Heart left ventricle (tissue), 16 donors: ENCODE data around the gene ANKS3. TPM values are rescaled to one million over a fixed set of nuclear protein-coding genes. Genes with fewer than 3 reads are reported as not detected.

Source experiments
- ATAC-seq, 4 donors: fragments of 200-7000 bp; cut with Tn5 transposase; one replicate each; pipeline ENCODE4 v1.9.1; 2020 to 2022; ENCODE audit warnings: moderate library complexity in 4 of 4, mild to moderate bottlenecking in 3 of 4, moderate number of reproducible peaks in 1 of 4
- DNase-seq, 5 donors: peaks; one replicate each; pipeline ENCODE4 v3.0.0-alpha.2; 2020
- H3K27ac ChIP-seq, 12 donors: fragments of 200-600 bp; sonication (generic) in 4 of 12; one replicate each; pipeline versions ENCODE4 v1.5.0 to v1.8.0; 2016 to 2022; ENCODE audit warnings: mild to moderate bottlenecking in 2 of 12
- H3K27me3 ChIP-seq, 9 donors: fragments of 200-600 bp; sonication (generic) in 2 of 9; one replicate each; pipeline versions ENCODE4 v1.5.1 to v1.8.0; 2016 to 2022; ENCODE audit warnings: mild to moderate bottlenecking in 3 of 9
- H3K36me3 ChIP-seq, 9 donors: fragments of 200-600 bp; sonication (generic) in 2 of 9; one replicate each; pipeline versions ENCODE4 v1.5.0 to v1.8.0; 2018 to 2022; ENCODE audit warnings: mild to moderate bottlenecking in 2 of 9
- H3K4me1 ChIP-seq, 12 donors: fragments of 200-600 bp; sonication (generic) in 4 of 12; one replicate each; pipeline versions ENCODE4 v1.5.0 to v1.8.0; 2016 to 2022; ENCODE audit warnings: mild to moderate bottlenecking in 3 of 12
- H3K4me3 ChIP-seq, 12 donors: fragments of 200-600 bp; sonication (generic) in 4 of 12; one replicate each; pipeline versions ENCODE4 v1.5.0 to v1.8.0; 2017 to 2022; ENCODE audit warnings: mild to moderate bottlenecking in 9 of 12, moderate library complexity in 4 of 12
- H3K9me3 ChIP-seq, 12 donors: fragments of 200-600 bp; sonication (generic) in 4 of 12; one replicate each; pipeline versions ENCODE4 v1.5.0 to v1.8.0; 2016 to 2022; ENCODE audit warnings: mild to moderate bottlenecking in 1 of 12
- CTCF ChIP-seq, 12 donors: fragments of 200-600 bp; sonication (generic) in 4 of 12; IDR thresholded peaks; one replicate each; pipeline versions ENCODE4 v1.5.0 to v1.8.0; 2018 to 2022; ENCODE audit warnings: antibody characterized with exemption in 12 of 12, mild to moderate bottlenecking in 5 of 12
- POLR2A ChIP-seq, 2 donors: fragments of 450-650 bp; IDR thresholded peaks; one replicate each; pipeline ENCODE4 v1.6.1; 2017; ENCODE audit warnings: antibody characterized with exemption in 2 of 2, mild to moderate bottlenecking in 2 of 2, moderate library complexity in 2 of 2
- WGBS, 4 donors: extraction: QIAGEN DNeasy Blood & Tissue Kit in 2 of 4; methylation state at CpG; one replicate each; pipeline versions ENCODE4 v1.1.5 to v1.1.7; 2013 to 2018; 5-methylcytosine and 5-hydroxymethylcytosine counted together
- intact Hi-C, 10 donors: fragments of 100-400 bp; cut with DNase I; formaldehyde crosslinking; loops; one replicate each; pipeline versions ENCODE4 v1.11.1 to v1.14.2; 2022
- polyA plus RNA-seq, 2 donors: library from polyadenylated mRNA; stranded (reverse); fragments of 200-250 nt; gene quantifications; one replicate each; pipeline ENCODE4 v1.2.3, GENCODE V29; 2013
- total RNA-seq, 9 donors: library from RNA; depleted of rRNA in 2 of 9; stranded (reverse); fragments of >200 nt in 2 of 9; fragmentation: NEBNext Ultra II Directional in 3 of 9; extraction: Animal tissue kit (Norgen Biotek cat#: 25700) in 3 of 9; gene quantifications; one replicate each; pipeline versions ENCODE4 v1.1.0 to v1.2.4, GENCODE V29; 2016 to 2023
- donor health status: ischemic (EF 13 %, LVEDD 7.1; RV severe dilation, severe dysfunction).
- donor health status: healthy with polysubstance abuse.
- donor health status: DM: no; HTN: yes; CAD: no.
- donor health status: DM: no; HTN: no; CAD: no.
- donor health status: ischemic (EF 25% LVEDD 6.9; RV normal size, moderate dysfunction).
- donor health status: ischemic (EF 25% LVEDD 5.7; RV mildly dilated, moderate dysfunction).
- donor health status: healthy.
- donor health status: DM: yes; HTN: yes; CAD: no.
- donor health status: ischemic (EF 35%, LVEDD 5.7; RV mildly dilated, moderate dysfunction).
- donor health status: nonischemic (EF 11% LVEDD 7.7; RV severe dilation, severe dysfunction).
- donor health status: DM: yes; HTN: yes; CAD: no.
- donor health status: PGD.
- donor health status: ischemic (EF 29% LVEDD 5.4; RV normal size, mild dysfunction).
- donor health status: nonischemic (EF 23%, LVEDD 6.1; RV moderate dilation, normal function).

The ANKS3 gene
- total and polyA plus RNA-seq, 11 donors, result 5.1 to 12.7 (median 9.2) TPM

- intact Hi-C loops, result loop anchor here in 6 of 10 donors (1.0 to 10.0 kb wide), 10 partner anchors 32 to 222 kb away; partner anchors contain the start of genes SEC14L5 (in 3 of the 6), ZNF500 (in 2 of the 6), GLYR1 (in 1 of the 6) and NUDT16L1 (in 1 of the 6)
- peak overlapping the region in 11 of 12 donors; percentile 56 to 90 (median 79) for H3K27ac ChIP-seq
Observed at GRCh38 chr16:4734730-4735535, 862 bp upstream of the ANKS3 start.

GRCh38 chr16:4733747-4734062 is 366 bp downstream of the ANKS3 start:
- ATAC-seq (no peak), DNase-seq (peak in 2 of 5 donors; percentile 31 to 54)
- peaks cover 0 to 25% (median 15%) of the 10 kb centered on the region in 9 donors for H3K36me3 ChIP-seq
- intact Hi-C loops, result loop anchor here in 6 of 10 donors (1.0 to 10.0 kb wide), 10 partner anchors 33 to 224 kb away; partner anchors contain the start of genes SEC14L5 (in 3 of the 6), ZNF500 (in 2 of the 6), GLYR1 (in 1 of the 6) and NUDT16L1 (in 1 of the 6)
- 0 to 5% (median 1%) methylated on average over 17 to 19 of the region's 19 CpGs for WGBS, 4 donors
- H3K27me3 ChIP-seq, result no peaks in the 10 kb centered on the region
- no peaks in the 10 kb centered on the region for H3K9me3 ChIP-seq
- H3K27ac ChIP-seq, result peak overlapping the region; percentile 47 to 90 (median 78)
- TF ChIP-seq POLR2A (IDR thresholded peaks at IDR 0.05) (no peak), CTCF (IDR thresholded peaks at IDR 0.05) (no peak)
- peak overlapping the region; percentile 61 to 99 (median 91) for H3K4me3 ChIP-seq
- peaks cover 0 to 17% (median 15%) of the 10 kb centered on the region in 12 donors for H3K4me1 ChIP-seq

More at GRCh38 chr16:4734730-4735535, 862 bp upstream of the ANKS3 start:
- peaks cover 0 to 13% (median 3%) of the 10 kb centered on the region in 9 donors for H3K36me3 ChIP-seq
- H3K9me3 ChIP-seq, result no peaks in the 10 kb centered on the region
- WGBS, 4 donors, result 7 to 10% (median 8%) methylated on average over 27 to 38 of the region's 38 CpGs
- H3K4me1 ChIP-seq, result peaks cover 0 to 17% (median 15%) of the 10 kb centered on the region in 12 donors
- H3K4me3 ChIP-seq, result peak overlapping the region; percentile 61 to 99 (median 91)
- DNase-seq (peak; percentile 90 to 94 (median 92)), ATAC-seq (peak; percentile 73 to 86 (median 80))
- H3K27me3 ChIP-seq, result no peaks in the 10 kb centered on the region
- no peak for TF ChIP-seq CTCF (IDR thresholded peaks at IDR 0.05)
- peak in 1 of 2 donors; percentile 8 for TF ChIP-seq POLR2A (IDR thresholded peaks at IDR 0.05)

GRCh38 chr16:4733211-4733742 is 794 bp downstream of the ANKS3 start:
- no peaks in the 10 kb centered on the region for H3K27me3 ChIP-seq
- ATAC-seq, result no peak
- no peak for DNase-seq
- H3K4me1 ChIP-seq, result peaks cover 0 to 17% (median 15%) of the 10 kb centered on the region in 12 donors
- WGBS, 4 donors, result 31 to 47% (median 41%) methylated on average over 17 of the region's 17 CpGs
- H3K27ac ChIP-seq, result peak overlapping the region in 8 of 12 donors; percentile 63 to 90 (median 84)
- H3K36me3 ChIP-seq, result peaks cover 0 to 28% (median 17%) of the 10 kb centered on the region in 9 donors
- H3K4me3 ChIP-seq, result peak overlapping the region; percentile 61 to 99 (median 91)
- H3K9me3 ChIP-seq, result no peaks in the 10 kb centered on the region
- TF ChIP-seq POLR2A (IDR thresholded peaks at IDR 0.05) (no peak), CTCF (IDR thresholded peaks at IDR 0.05) (no peak)
- intact Hi-C loops, result loop anchor here in 5 of 10 donors (5.0 to 10.0 kb wide), 4 partner anchors 36 to 224 kb away; partner anchors contain the start of gene SEC14L5 (in 3 of the 5)

GRCh38 chr16:4729876-4730275 is 4.2 kb downstream of the ANKS3 start:
- intact Hi-C loops, result loop anchor here in 5 of 10 donors (5.0 to 10.0 kb wide), 4 partner anchors 33 to 227 kb away; partner anchors contain the start of gene SEC14L5 (in 3 of the 5)
- Histone ChIP-seq H3K36me3 (peaks cover 0 to 61% (median 42%) of the 10 kb centered on the region in 9 donors), H3K27ac (no peak overlapping the region), H3K9me3 (no peaks in the 10 kb centered on the region), H3K4me1 (peaks cover 0 to 11% (median 8%) of the 10 kb centered on the region in 12 donors), H3K4me3 (no peak overlapping the region), H3K27me3 (no peaks in the 10 kb centered on the region)
- ATAC-seq (no peak), DNase-seq (no peak)
- TF ChIP-seq CTCF (IDR thresholded peaks at IDR 0.05) (no peak), POLR2A (IDR thresholded peaks at IDR 0.05) (no peak)
- 94 to 98% (median 95%) methylated on average over 15 of the region's 15 CpGs for WGBS, 4 donors
